H1 (cell line): Measurements from ENCODE around the gene PFDN1. TPM values are rescaled to one million over a fixed set of nuclear protein-coding genes. Genes with fewer than 3 reads are reported as not detected.

ENCODE experiments used
- CTCF ChIA-PET: fragments of 300-600 bp; sonication (Branson Sonifier 250); formaldehyde crosslinking; loops from one replicate; lab custom pipeline; 2021; ENCODE audit not compliant: partially characterized antibody; lab: Charles Lee
- POLR2A ChIA-PET: fragments of 300-600 bp; sonication (Branson Sonifier 250); formaldehyde crosslinking; loops from one replicate; lab custom pipeline; 2021; ENCODE audit warnings: inconsistent platforms; ENCODE audit not compliant: partially characterized antibody; lab: Charles Lee
- DNase-seq, 2 experiments: peaks; one replicate each; pipeline versions ENCODE4 v3.0.0 to v3.0.0-alpha.2; 2010 to 2022; ENCODE audit warnings: low spot score in 2 of 2, low read depth in 1 of 2, mixed read lengths in 1 of 2
- FAIRE-seq: peaks from 2 replicates; lab custom pipeline; 2011; peaks lifted over from hg19 to GRCh38; lab: Jason Lieb, UNC
- H2AFZ ChIP-seq: 2 replicates; pipeline ENCODE4 v1.8.1; 2012; ENCODE audit warnings: low read length, inconsistent platforms
- H2AK5ac ChIP-seq: 2 replicates; pipeline ENCODE4 v1.6.1; 2013; ENCODE audit warnings: low read depth, low read length
- H2BK120ac ChIP-seq: replicated peaks from 2 replicates; pipeline ENCODE3; 2013; ENCODE audit warnings: low read depth, low read length, inconsistent platforms
- H2BK12ac ChIP-seq: 2 replicates; pipeline ENCODE4 v1.6.1; 2013; ENCODE audit warnings: low read depth, low read length
- H2BK15ac ChIP-seq: 2 replicates; pipeline ENCODE4 v1.6.1; 2013; ENCODE audit warnings: low read length
- H2BK20ac ChIP-seq: 2 replicates; pipeline ENCODE4 v1.6.1; 2013; ENCODE audit warnings: low read length
- H2BK5ac ChIP-seq: 2 replicates; pipeline ENCODE4 v1.6.1; 2013; ENCODE audit warnings: low read depth, low read length
- H3K14ac ChIP-seq: 2 replicates; pipeline ENCODE4 v1.6.1; 2013; ENCODE audit warnings: inconsistent platforms; ENCODE audit not compliant: insufficient read length
- H3K18ac ChIP-seq: 2 replicates; pipeline ENCODE4 v1.6.1; 2013; ENCODE audit warnings: low read length; ENCODE audit errors: extremely low read depth
- H3K23ac ChIP-seq: 2 replicates; pipeline ENCODE4 v1.6.1; 2013; ENCODE audit warnings: inconsistent platforms; ENCODE audit not compliant: insufficient read length
- H3K23me2 ChIP-seq: 2 replicates; pipeline ENCODE4 v1.6.1; 2013; ENCODE audit warnings: low read depth, low read length
- H3K27ac ChIP-seq: 2 replicates; pipeline ENCODE4 v1.6.1; 2011; ENCODE audit warnings: low read depth, low read length, inconsistent platforms
- H3K27me3 ChIP-seq, 4 experiments: replicated peaks in 1 of 4; 1 replicate in 1 of 4; 2 replicates in 3 of 4; pipeline versions ENCODE4 v1.6.1 to v1.8.1; 2011 to 2013; ENCODE audit warnings: low read length in 3 of 4, mild to moderate bottlenecking in 3 of 4, inconsistent platforms in 2 of 4, mixed read lengths in 2 of 4, moderate library complexity in 1 of 4; ENCODE audit not compliant: control insufficient read depth in 3 of 4, insufficient read depth in 3 of 4; ENCODE audit errors: extremely low read depth in 1 of 4
- H3K36me3 ChIP-seq, 4 experiments: 2 replicates each; pipeline versions ENCODE4 v1.6.1 to v1.8.1; 2011 to 2013; ENCODE audit warnings: mild to moderate bottlenecking in 4 of 4, low read length in 3 of 4, moderate library complexity in 2 of 4, control low read depth in 1 of 4, inconsistent platforms in 1 of 4; ENCODE audit not compliant: insufficient read depth in 4 of 4, control insufficient read depth in 2 of 4
- H3K4ac ChIP-seq: replicated peaks from 2 replicates; pipeline ENCODE3; 2013; ENCODE audit warnings: low read length, low read depth, mixed read lengths, inconsistent platforms; ENCODE audit not compliant: insufficient read length
- H3K4me1 ChIP-seq, 4 experiments: replicated peaks in 1 of 4; 1 replicate in 1 of 4; 2 replicates in 3 of 4; pipeline versions ENCODE4 v1.6.1 to v1.8.1; 2011 to 2013; ENCODE audit warnings: low read length in 3 of 4, inconsistent platforms in 2 of 4, mixed read lengths in 1 of 4; ENCODE audit not compliant: insufficient read depth in 4 of 4, control insufficient read depth in 3 of 4
- H3K4me2 ChIP-seq, 2 experiments: 2 replicates each; pipeline versions ENCODE4 v1.6.1 to v1.8.1; 2011 to 2013; ENCODE audit warnings: low read depth in 2 of 2, low read length in 2 of 2, control low read depth in 1 of 2, inconsistent platforms in 1 of 2, mild to moderate bottlenecking in 1 of 2; ENCODE audit not compliant: insufficient read depth in 1 of 2
- H3K4me3 ChIP-seq, 4 experiments: fragments of 200-600, 300-600 bp in 1 of 4; sonication (generic), shearing (Covaris generic), sonication (Bioruptor Twin) in 1 of 4; 2 replicates each; pipeline versions ENCODE4 v1.5.1 to v1.8.1; 2011 to 2016; ENCODE audit warnings: low read length in 4 of 4, low read depth in 3 of 4, control low read depth in 2 of 4, inconsistent platforms in 2 of 4, mild to moderate bottlenecking in 2 of 4, mixed read lengths in 1 of 4, moderate library complexity in 1 of 4; ENCODE audit not compliant: insufficient read depth in 2 of 4; ENCODE audit errors: extremely low read depth in 1 of 4
- H3K56ac ChIP-seq: replicated peaks from 2 replicates; pipeline ENCODE3; 2013; ENCODE audit warnings: low read depth, mild to moderate bottlenecking, mixed read lengths, low read length, inconsistent platforms; ENCODE audit not compliant: insufficient read length
- H3K79me1 ChIP-seq: 2 replicates; pipeline ENCODE4 v1.6.1; 2013; ENCODE audit warnings: low read depth, low read length, control low read depth
- H3K79me2 ChIP-seq, 2 experiments: 2 replicates each; pipeline versions ENCODE4 v1.6.1 to v1.8.1; 2012 to 2013; ENCODE audit warnings: low read length in 2 of 2, mild to moderate bottlenecking in 2 of 2, inconsistent platforms in 1 of 2; ENCODE audit not compliant: insufficient read depth in 2 of 2, control insufficient read depth in 1 of 2
- H3K9ac ChIP-seq, 4 experiments: replicated peaks in 1 of 4; 1 replicate in 1 of 4; 2 replicates in 3 of 4; pipeline versions ENCODE4 v1.6.1 to v1.8.1; 2011 to 2013; ENCODE audit warnings: low read depth in 3 of 4, low read length in 3 of 4, control low read depth in 2 of 4, mild to moderate bottlenecking in 2 of 4, moderate library complexity in 2 of 4, inconsistent platforms in 1 of 4; ENCODE audit errors: extremely low read depth in 1 of 4
- H3K9me3 ChIP-seq, 2 experiments: 2 replicates each; pipeline versions ENCODE4 v1.6.1 to v1.8.1; 2012 to 2013; ENCODE audit warnings: mild to moderate bottlenecking in 2 of 2, moderate library complexity in 2 of 2, control low read depth in 1 of 2, inconsistent platforms in 1 of 2, low read depth in 1 of 2, low read length in 1 of 2, mixed read lengths in 1 of 2; ENCODE audit not compliant: insufficient read depth in 2 of 2
- H4K20me1 ChIP-seq, 2 experiments: replicated peaks in 1 of 2; 2 replicates each; pipeline versions ENCODE3 to v1.8.1; 2011 to 2013; ENCODE audit warnings: inconsistent platforms in 2 of 2, low read length in 2 of 2, mild to moderate bottlenecking in 1 of 2; ENCODE audit not compliant: insufficient read depth in 2 of 2, control insufficient read depth in 1 of 2
- H4K5ac ChIP-seq: 2 replicates; pipeline ENCODE4 v1.6.1; 2013; ENCODE audit warnings: low read length, low read depth, mixed read lengths, inconsistent platforms; ENCODE audit not compliant: insufficient read length
- H4K8ac ChIP-seq: 2 replicates; pipeline ENCODE4 v1.8.0; 2013; ENCODE audit warnings: mild to moderate bottlenecking, moderate library complexity, low read length, inconsistent platforms; ENCODE audit not compliant: insufficient read depth; ENCODE audit errors: extremely low read depth
- H4K91ac ChIP-seq: replicated peaks from 2 replicates; pipeline ENCODE3; 2013; ENCODE audit warnings: low read length, mixed read lengths, inconsistent platforms; ENCODE audit not compliant: insufficient read length
- BACH1 ChIP-seq: IDR thresholded peaks from 2 replicates; pipeline ENCODE4 v1.6.1; 2012; ENCODE audit warnings: low read length, improper control_type of control experiment
- EP300 ChIP-seq, 2 experiments: IDR thresholded peaks; 1 replicate in 1 of 2; 2 replicates in 1 of 2; pipeline ENCODE4 v1.6.1; 2011 to 2012; ENCODE audit warnings: low read depth in 2 of 2, low read length in 2 of 2, mild to moderate bottlenecking in 2 of 2, borderline replicate concordance in 1 of 2, inconsistent platforms in 1 of 2, moderate library complexity in 1 of 2
- GABPA ChIP-seq: IDR thresholded peaks from 2 replicates; pipeline ENCODE4 v1.6.1; 2011; ENCODE audit warnings: mild to moderate bottlenecking, low read length, moderate library complexity, borderline replicate concordance; ENCODE audit not compliant: insufficient read depth
- KDM5A ChIP-seq: fragments of 200-600 bp; IDR thresholded peaks from 2 replicates; pipeline ENCODE4 v1.7.1; 2012; ENCODE audit warnings: mild to moderate bottlenecking, low read length, inconsistent platforms, mixed read lengths
- POLR2A ChIP-seq, 2 experiments: IDR thresholded peaks; 1 replicate in 1 of 2; 2 replicates in 1 of 2; pipeline ENCODE4 v1.6.1; 2011; ENCODE audit warnings: low read depth in 2 of 2, low read length in 2 of 2, mild to moderate bottlenecking in 2 of 2; ENCODE audit errors: control extremely low read depth in 1 of 2
- WGBS, 2 experiments: shearing (Covaris generic) in 1 of 2; methylation state at CpG; one replicate each; pipeline versions ENCODE4 v1.1.6 to v1.1.7; 2013 to 2015; ENCODE audit warnings: low lambda C conversion rate in 2 of 2, mixed read lengths in 2 of 2, inconsistent platforms in 1 of 2, low coverage in 1 of 2, missing lambda C conversion rate in 1 of 2; ENCODE audit not compliant: insufficient replicate concordance in 2 of 2, insufficient coverage in 1 of 2, insufficient read length in 1 of 2; ENCODE audit errors: extremely low coverage in 1 of 2, missing lambda C conversion rate in 1 of 2; 5-methylcytosine and 5-hydroxymethylcytosine counted together
- polyA plus RNA-seq, 7 experiments: library from polyadenylated mRNA; depleted of rRNA in 3 of 7; stranded (reverse) in 5 of 7; unstranded in 2 of 7; fragments of >200 nt in 5 of 7; fragments of 200-250 nt in 2 of 7; gene quantifications; 1 replicate in 5 of 7; 2 replicates in 1 of 7; 4 replicates in 1 of 7; pipeline versions ENCODE4 v1.2.1 to v1.2.3, GENCODE V29; 2011 to 2013; ENCODE audit warnings: missing spikeins in 2 of 7, mixed read lengths in 2 of 7
- total RNA-seq: library from RNA; stranded (reverse); fragmentation: NEBNext Ultra II Directional; extraction: Animal tissue kit (Norgen Biotek cat#: 25700); gene quantifications from 2 replicates; pipeline ENCODE4 v1.2.1, GENCODE V29; 2021

The PFDN1 gene
- total and polyA plus RNA-seq, 2 of the 8 experiments (the other 6 are each of a cell fraction or from before 2014, with no cell fraction given), result 53.0 to 89.6 TPM

DNA sequence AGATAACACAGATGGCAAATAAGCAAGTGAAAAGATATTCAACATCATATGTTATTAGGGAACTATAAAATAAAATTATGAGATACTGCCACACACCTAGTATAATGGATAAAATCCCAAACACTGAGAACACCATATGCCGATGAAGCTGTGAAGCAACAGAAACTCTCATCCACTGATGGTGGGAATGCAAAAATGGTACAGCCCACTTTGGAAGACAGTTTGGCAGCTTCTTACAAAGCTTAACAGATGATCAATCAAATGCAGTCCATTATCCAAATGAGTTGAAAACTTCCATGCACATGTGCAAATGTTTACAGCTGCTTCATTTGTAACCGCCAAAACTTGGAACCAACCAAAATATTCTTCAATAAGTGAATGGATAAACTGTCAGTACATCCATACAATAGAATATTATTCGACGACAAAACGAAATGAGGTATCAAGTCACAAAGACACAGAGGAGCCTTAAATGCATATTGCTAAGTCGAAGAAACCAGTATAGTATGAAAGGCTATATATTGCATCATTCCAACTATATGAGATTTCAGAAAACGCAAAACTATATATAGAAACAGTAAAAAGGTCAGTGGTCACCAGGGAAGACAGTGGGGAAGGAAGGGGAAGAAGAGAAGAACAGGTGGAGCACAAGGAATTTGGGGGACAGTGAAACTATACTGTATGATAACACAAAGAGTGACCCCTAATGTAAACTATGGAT, 14.9 kb downstream of the PFDN1 start:
- 88% methylated on average over 7 of the region's 7 CpGs; no CpG with 5 or more reads in 1 of the 2 experiments for WGBS, 2 experiments
- Histone ChIP-seq H4K5ac (no peak overlapping the region), H2AK5ac (no peak overlapping the region), H3K4ac (no peak overlapping the region), H2BK120ac (no peak overlapping the region), H3K9ac (no peak overlapping the region), H2BK15ac (no peak overlapping the region), H3K79me1 (no peaks in the 10 kb centered on the region; the same call in 1 of the 2 replicates), H3K23me2 (no peaks in the 10 kb centered on the region; the same call in 1 of the 2 replicates), H3K4me3 (no peak overlapping the region), H4K8ac (no peak overlapping the region), H3K36me3 (no peaks in the 10 kb centered on the region), H2BK5ac (no peak overlapping the region), H2BK12ac (no peak overlapping the region), H3K23ac (no peak overlapping the region), H3K4me1 (no peaks in the 10 kb centered on the region), H2BK20ac (no peak overlapping the region), H3K56ac (no peak overlapping the region), H3K27ac (no peak overlapping the region), H2AFZ (no peak overlapping the region), H3K18ac (no peak overlapping the region), H4K20me1 (no peaks in the 10 kb centered on the region), H3K27me3 (no peaks in the 10 kb centered on the region), H4K91ac (no peak overlapping the region), H3K9me3 (no peaks in the 10 kb centered on the region), H3K4me2 (no peak overlapping the region), H3K79me2 (peaks cover 0 to 84% of the 10 kb centered on the region in 2 experiments; a peak in 2 of 4 replicates), H3K14ac (no peak overlapping the region)
- FAIRE-seq, result no peak
- ChIA-PET CTCF (interaction anchor here (1.0 to 2.0 kb wide), 5 partner anchors 38 to 64 kb away, joined by 3 to 5 read pairs (median 4); no protein-coding TSS in a partner anchor), POLR2A (no interaction called here)
- DNase-seq, result no peak
- TF ChIP-seq POLR2A (IDR thresholded peaks at IDR 0.05; ENCODE audit: control extremely low read depth in 1 of 2, low read depth in 2 of 2, low read length in 2 of 2) (no peak), EP300 (IDR thresholded peaks at IDR 0.05; ENCODE audit: borderline replicate concordance in 1 of 2, low read depth in 2 of 2, low read length in 2 of 2) (no peak), BACH1 (no peak), KDM5A (no peak), GABPA (no peak)
